GM19035 (cell line): ENCODE measurements around the gene MIB2.
"Not testable (repeated sequence)": the region's sequence is repeated elsewhere in the genome, so short reads cannot be mapped to it uniquely, and the experiment has no call there.

Experiments
- ATAC-seq: cut with Tn5 transposase; IDR thresholded peaks from one replicate; pipeline ENCODE4 v1.9.1; 2021; ENCODE audit not compliant: unreplicated experiment

The MIB2 gene

GRCh38 chr1:1615256-1616044, at the start of gene MIB2:
TSS of gene MIB2 (plus strand) at chr1:1615500. CDS start at chr1:1623453, 7,953 bp downstream.
- peak; percentile 79 for ATAC-seq

- no peak for ATAC-seq
These were observed 48.0 kb upstream of the MIB2 start for GRCh38 chr1:1567152-1567875.

- no peak for ATAC-seq
These were observed 47.4 kb upstream of the MIB2 start for GRCh38 chr1:1567891-1568291.

GRCh38 chr1:1569341-1569740, 46.0 kb upstream of the MIB2 start:
- no peak for ATAC-seq

- ATAC-seq = peak; percentile 78
These were observed 41.2 kb upstream of the MIB2 start for GRCh38 chr1:1573843-1574720.

- ATAC-seq = peak; percentile 77
These were observed 40.4 kb upstream of the MIB2 start, which contains the start of gene SSU72 for GRCh38 chr1:1574721-1575537. TSS of gene SSU72 (minus strand) at chr1:1574863. CDS start at chr1:1574557, 306 bp downstream.

- ATAC-seq = no peak
These were observed 37.8 kb upstream of the MIB2 start for GRCh38 chr1:1577367-1578011.

- ATAC-seq = no peak
These were observed 36.8 kb upstream of the MIB2 start for GRCh38 chr1:1578371-1578940.

GRCh38 chr1:1582585-1583346, 32.5 kb upstream of the MIB2 start:
- no peak for ATAC-seq

GRCh38 chr1:1583347-1584010, 31.8 kb upstream of the MIB2 start:
- ATAC-seq = no peak

- no peak for ATAC-seq
These were observed 23.8 kb upstream of the MIB2 start for GRCh38 chr1:1591452-1591851.

- no peak for ATAC-seq
These were observed 21.3 kb upstream of the MIB2 start for GRCh38 chr1:1593834-1594601.

- ATAC-seq = no peak
These were observed 20.6 kb upstream of the MIB2 start for GRCh38 chr1:1594602-1595260.

- ATAC-seq = not testable (repeated sequence)
These were observed 20.0 kb upstream of the MIB2 start for GRCh38 chr1:1595341-1595740.

- ATAC-seq = no peak
These were observed 18.6 kb upstream of the MIB2 start for GRCh38 chr1:1596493-1597274.

GRCh38 chr1:1597275-1597930, 17.9 kb upstream of the MIB2 start:
- no peak for ATAC-seq
